ENCODE data around the gene VAMP2.

DNA sequence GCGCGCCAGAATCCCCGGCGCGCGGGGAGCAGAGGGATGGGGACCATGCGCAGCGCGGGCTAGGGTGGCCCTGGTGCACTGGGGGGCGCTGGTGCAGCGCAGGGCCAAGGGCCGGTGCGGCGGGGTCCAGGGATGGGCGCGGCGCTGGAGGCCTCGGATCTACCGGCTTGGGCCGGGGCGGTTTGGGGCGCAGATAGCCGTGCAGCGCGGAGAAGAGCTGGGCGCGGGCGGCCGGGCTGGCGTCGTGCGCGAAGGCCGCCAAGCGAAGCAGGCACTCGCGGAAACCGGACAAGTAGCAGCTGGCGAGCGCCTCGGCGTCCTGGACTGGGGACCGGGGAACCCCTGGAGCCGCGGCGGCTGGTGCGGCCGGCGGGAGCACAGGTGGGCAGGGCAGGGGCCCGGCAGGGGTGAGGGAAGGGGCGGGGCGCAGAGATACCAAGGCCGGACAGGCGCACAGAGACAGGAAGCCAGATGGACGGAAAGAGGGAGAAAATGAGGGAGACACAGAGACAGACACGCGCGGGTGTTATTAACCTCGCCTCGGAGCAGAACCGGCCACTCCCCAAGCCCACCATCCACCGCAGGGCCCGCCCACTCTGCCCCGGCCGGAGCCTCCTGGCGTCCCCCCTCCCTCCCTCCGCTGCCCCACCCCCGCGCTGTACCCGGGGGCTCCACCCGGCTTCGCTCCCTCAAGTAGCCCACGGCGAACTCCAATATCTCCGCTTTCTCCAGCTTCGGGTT lies 40.9 kb downstream of the VAMP2 start:
- TF ChIP-seq POLR2A (IDR thresholded peaks at IDR 0.05), result no peak
- TF ChIP-seq, protein P1, sequence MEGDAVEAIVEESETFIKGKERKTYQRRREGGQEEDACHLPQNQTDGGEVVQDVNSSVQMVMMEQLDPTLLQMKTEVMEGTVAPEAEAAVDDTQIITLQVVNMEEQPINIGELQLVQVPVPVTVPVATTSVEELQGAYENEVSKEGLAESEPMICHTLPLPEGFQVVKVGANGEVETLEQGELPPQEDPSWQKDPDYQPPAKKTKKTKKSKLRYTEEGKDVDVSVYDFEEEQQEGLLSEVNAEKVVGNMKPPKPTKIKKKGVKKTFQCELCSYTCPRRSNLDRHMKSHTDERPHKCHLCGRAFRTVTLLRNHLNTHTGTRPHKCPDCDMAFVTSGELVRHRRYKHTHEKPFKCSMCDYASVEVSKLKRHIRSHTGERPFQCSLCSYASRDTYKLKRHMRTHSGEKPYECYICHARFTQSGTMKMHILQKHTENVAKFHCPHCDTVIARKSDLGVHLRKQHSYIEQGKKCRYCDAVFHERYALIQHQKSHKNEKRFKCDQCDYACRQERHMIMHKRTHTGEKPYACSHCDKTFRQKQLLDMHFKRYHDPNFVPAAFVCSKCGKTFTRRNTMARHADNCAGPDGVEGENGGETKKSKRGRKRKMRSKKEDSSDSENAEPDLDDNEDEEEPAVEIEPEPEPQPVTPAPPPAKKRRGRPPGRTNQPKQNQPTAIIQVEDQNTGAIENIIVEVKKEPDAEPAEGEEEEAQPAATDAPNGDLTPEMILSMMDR (IDR thresholded peaks at IDR 0.05), result peak; percentile 33 to 42 (median 35)
